SH-SY5Y (cell line): Measurements from ENCODE around the gene EHMT1.

Experiments
- GATA2 ChIP-seq: IDR thresholded peaks from 2 replicates; pipeline ENCODE4 v1.6.1; 2011; ENCODE audit warnings: mild to moderate bottlenecking, low read depth, low read length
- GATA3 ChIP-seq: IDR thresholded peaks from 2 replicates; pipeline ENCODE4 v1.6.1; 2011; ENCODE audit warnings: low read depth, mild to moderate bottlenecking, low read length, moderate library complexity

EHMT1 gene

GRCh38 chr9:137583347-137583746 is 35.5 kb upstream of the EHMT1 start:
- TF ChIP-seq GATA2 (no peak), GATA3 (no peak)

- TF ChIP-seq GATA3 (no peak), GATA2 (no peak)
Observed at GRCh38 chr9:137583957-137584356, 34.8 kb upstream of the EHMT1 start.

GRCh38 chr9:137586854-137587253 is 32.0 kb upstream of the EHMT1 start:
- TF ChIP-seq GATA3, result no peak
- no peak for TF ChIP-seq GATA2

DNA sequence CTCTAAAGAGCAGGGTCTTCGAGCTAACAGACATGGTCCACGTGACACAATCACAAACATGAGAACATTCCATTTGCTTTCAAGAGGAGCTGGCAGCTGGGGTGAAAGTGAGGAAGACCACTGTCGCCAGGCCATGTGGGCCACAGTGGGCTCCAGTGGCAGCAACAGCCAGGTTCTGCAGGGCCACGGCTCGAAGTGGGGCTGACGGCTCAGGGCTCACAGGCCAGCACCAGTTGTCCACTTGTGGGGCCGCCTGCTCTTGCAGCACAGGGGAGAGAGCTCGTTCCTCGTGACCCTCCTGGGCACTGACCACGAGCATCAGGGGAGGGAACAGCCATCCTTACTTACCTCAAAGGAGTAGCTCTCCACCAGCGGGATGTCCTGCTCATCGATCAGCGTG is 30.5 kb upstream of the EHMT1 start:
- TF ChIP-seq GATA3 (no peak), GATA2 (no peak)

DNA sequence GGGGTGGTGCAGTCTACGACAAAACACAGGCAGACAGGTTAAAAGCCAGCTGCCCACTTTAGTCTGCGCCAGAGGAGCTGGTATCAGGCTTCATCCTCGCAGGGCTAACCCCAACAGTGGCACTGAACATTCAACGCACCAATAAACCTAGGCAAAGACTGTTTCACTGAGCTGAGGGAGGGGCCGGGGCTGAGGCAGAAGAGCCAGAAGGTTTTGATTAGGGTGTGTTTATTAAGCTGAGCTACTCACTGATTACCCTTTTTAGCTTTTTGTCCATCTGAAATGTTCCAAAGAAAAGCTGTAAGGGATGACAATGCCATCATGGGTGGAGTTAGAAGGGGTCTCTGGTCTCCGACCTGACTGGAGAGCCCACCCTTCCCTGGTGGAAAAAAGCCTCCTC is 29.9 kb upstream of the EHMT1 start:
- no peak for TF ChIP-seq GATA3
- TF ChIP-seq GATA2, result no peak

DNA sequence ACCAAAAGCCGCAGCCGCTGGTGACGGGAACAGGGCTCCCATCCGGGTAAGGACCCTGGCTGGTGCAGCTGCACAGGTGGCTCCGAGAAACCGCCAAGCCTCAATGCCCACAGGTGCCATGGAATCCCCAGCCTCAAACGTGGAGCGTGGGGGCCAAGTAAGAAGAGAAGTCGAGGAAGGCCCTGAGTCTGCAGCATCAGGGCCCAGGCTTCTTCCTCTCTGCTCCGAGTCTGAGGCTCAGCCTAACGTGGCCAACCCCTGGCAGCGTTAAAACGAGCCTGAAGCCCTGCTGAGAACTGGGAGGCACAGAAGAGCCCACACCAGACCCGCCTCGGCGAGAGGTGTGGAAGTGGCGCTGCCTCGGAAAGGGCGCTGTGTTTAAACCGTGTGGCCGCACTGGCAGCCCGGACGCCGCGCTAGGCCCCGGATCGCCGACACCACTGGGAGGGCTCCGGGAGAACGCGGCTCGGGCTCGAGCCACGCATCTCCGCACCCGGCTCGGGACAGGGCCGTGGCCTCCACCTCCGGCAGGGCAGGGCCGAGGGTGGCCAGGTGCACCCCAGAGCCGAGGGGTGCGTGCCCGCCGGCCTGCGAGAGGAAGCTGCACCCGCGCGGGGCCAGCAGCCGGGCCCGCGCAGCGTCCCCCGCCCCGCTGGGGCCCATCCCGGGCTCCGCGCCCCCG is 29.2 kb upstream of the EHMT1 start:
- TF ChIP-seq GATA2 (no peak), GATA3 (no peak)

GRCh38 chr9:137590123-137590468 is 28.7 kb upstream of the EHMT1 start:
- TF ChIP-seq GATA2, result no peak
- TF ChIP-seq GATA3, result no peak

DNA sequence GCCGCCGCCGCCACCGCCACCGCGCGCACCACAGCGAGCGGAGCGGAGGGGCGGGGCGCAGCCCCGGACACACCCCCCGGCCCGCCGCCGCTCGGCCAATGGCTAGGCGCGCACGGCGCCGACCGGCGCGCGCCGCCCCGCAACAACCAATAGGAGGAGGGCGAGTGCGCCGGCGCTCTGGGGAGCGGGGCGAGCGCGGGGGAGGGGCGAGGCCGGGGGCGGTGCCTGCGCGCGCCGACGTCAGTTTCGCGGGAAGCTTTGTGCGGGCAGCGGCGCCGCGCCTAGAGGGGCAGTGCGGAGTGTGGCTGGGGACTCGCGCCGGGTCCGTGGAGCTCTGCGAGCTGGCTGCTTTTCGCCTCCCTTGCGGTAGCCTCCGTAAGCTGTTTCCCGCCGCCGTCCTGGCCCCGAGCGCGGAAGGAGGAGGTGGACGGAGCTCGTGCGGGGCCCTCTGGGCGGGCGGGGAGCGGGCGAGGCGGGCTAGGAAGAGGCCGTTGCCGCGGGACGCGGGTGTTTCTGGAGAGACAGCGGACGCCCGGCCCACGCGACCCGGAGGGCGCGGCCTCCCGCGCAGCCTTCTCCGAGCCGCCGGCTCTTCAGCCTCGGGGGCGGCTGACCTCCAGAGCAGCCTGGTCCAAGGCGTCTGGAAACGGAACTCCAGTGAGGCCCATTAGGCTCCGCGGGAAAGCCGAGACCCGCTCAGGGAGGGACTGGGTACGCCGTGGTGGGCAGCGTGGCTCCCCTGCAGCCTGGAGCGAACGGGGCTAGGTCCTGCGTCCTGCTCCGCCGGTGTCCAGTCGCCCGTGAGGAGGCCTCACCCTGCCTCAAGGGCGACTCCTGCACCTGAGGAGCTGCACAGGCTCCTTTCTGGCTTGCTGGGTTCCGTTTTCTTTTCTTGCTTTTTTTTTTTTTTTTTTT is 28.1 kb upstream of the EHMT1 start, which contains the start of gene ZMYND19:
Gene ZMYND19, minus strand, starts transcription at position 44 of the 915 bp plus-strand sequence. CDS start 249 bp downstream, outside the sequence.
- no peak for TF ChIP-seq GATA2
- TF ChIP-seq GATA3, result no peak

DNA sequence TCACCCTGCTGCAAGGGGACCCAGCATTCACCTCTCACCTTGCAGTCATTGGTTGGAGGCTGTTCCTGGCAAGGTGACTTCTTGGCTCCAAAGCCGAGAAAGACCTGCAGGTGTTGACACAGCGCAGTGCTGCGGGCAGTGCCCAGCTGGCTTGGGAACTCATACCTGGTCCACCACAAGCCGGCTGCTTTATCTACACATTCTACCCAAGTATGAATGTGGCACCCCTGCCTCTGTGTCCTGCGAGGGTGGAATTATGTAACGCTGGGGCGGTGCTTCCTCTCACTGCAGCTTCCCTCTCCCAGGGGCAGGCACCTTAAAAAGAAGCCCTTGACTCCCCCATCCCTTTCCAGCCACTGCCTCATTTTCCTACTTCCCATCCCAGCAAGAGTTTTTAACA is 26.0 kb upstream of the EHMT1 start:
- TF ChIP-seq GATA3 (no peak), GATA2 (no peak)

- TF ChIP-seq GATA3 (no peak), GATA2 (no peak)
Observed at GRCh38 chr9:137593176-137593575, 25.6 kb upstream of the EHMT1 start.

DNA sequence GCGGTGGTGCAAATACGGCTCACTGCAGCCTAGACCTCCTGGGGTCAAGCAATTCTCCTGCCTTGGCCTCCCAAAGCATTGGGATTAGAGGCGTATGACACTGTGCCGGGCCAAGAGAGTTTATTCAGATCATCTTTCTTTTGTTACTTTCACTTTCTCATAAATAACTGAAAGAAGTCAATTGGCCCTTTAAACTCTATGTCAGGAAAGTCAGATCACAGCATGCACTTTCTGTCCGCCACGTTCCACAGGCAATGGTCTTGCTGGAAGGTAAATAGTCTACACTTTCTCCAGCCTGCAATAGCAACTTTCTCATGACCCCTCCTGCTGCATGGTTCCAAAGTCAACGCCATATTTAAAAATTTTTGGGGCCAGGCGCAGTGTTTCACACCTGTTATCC is 19.9 kb upstream of the EHMT1 start:
- no peak for TF ChIP-seq GATA2
- no peak for TF ChIP-seq GATA3

DNA sequence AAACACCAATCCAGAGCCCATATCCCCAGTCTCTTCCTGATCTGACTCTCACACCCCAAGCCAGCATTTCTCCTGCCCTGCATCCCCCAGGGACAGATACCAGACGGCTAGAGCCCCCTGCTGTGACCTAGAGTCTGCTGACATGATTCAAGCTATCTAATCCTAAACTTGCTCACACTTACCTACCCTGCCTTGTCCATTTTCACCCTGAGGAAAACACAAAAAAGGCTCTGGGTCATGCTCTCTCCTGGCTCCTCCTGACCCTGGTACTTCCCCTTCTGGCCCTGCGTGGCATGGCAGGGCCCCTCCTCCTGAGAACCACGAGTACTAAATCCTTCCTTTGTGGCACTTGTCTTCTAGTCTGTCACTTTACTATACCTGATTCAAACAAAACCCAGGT is 16.1 kb upstream of the EHMT1 start:
- TF ChIP-seq GATA2 (no peak), GATA3 (no peak)

DNA sequence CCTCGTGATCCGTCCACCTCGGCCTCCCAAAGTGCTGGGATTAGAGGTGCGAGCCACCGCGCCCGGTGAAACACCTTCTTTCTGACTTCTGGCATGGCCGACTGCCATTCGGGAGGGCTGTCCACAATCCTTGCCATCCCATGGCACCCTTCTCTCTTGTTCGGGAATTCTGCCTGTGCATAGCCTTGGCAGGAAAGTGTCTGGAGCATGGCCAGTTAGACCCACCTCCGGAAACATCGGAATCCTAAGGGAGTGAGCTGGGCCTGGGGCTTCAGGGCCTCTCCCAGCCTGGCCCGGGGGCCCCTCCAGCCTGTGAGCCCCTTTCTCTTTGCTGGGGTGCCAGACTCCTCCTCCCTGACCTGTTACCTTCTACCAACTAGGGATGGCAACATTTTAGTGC is 14.9 kb upstream of the EHMT1 start:
- TF ChIP-seq GATA2 (no peak), GATA3 (no peak)

- TF ChIP-seq GATA3 (no peak), GATA2 (no peak)
Observed at GRCh38 chr9:137604345-137605086, 14.3 kb upstream of the EHMT1 start.
